ENCODE measurements around the gene RNF217.

- no peak for TF ChIP-seq CTCF (IDR thresholded peaks at IDR 0.05; ENCODE audit: insufficient read depth, low read length)
- TF ChIP-seq POLR2AphosphoS5 (IDR thresholded peaks at IDR 0.05; ENCODE audit: low read depth), result no peak
These were observed 142.2 kb downstream of the RNF217 start for GRCh38 chr6:125104425-125104824.
